WTC11 (cell line): Measurements from ENCODE around the gene STRN4. TPM values are rescaled to one million over a fixed set of nuclear protein-coding genes. Genes with fewer than 3 reads are reported as not detected.

ENCODE experiments used
- ATAC-seq: fragments of 200-7000 bp; cut with Tn5 transposase; 2 replicates; pipeline ENCODE4 v1.10.0; 2021; ENCODE audit warnings: mild to moderate bottlenecking, moderate library complexity
- CTCF ChIA-PET: fragments of 300-600 bp; sonication (Branson Sonifier 250); formaldehyde crosslinking; loops from one replicate; lab custom pipeline; 2021; ENCODE audit warnings: antibody characterized with exemption; lab: Charles Lee
- POLR2A ChIA-PET: fragments of 350-600 bp; sonication (Branson Sonifier 250); formaldehyde crosslinking; loops from one replicate; lab custom pipeline; 2021; ENCODE audit warnings: antibody characterized with exemption; lab: Charles Lee
- DNase-seq: peaks from one replicate; pipeline ENCODE4 v3.0.0; 2021; ENCODE audit warnings: low spot score
- H3K27ac Mint-ChIP-seq: 2 replicates; pipeline ENCODE4 v1.8.0; 2021; ENCODE audit warnings: mixed read lengths
- H3K27me3 Mint-ChIP-seq: 2 replicates; pipeline ENCODE4 v1.8.0; 2021; ENCODE audit warnings: low read depth, mild to moderate bottlenecking, moderate library complexity, mixed read lengths
- H3K36me3 Mint-ChIP-seq: 2 replicates; pipeline ENCODE4 v1.8.0; 2021; ENCODE audit warnings: mixed read lengths
- H3K4me1 Mint-ChIP-seq: 2 replicates; pipeline ENCODE4 v1.8.0; 2022; ENCODE audit warnings: mixed read lengths
- H3K4me3 Mint-ChIP-seq: 2 replicates; pipeline ENCODE4 v1.8.0; 2021; ENCODE audit warnings: mild to moderate bottlenecking, moderate library complexity, mixed read lengths
- H3K9me3 Mint-ChIP-seq: 2 replicates; pipeline ENCODE4 v1.8.0; 2021; ENCODE audit warnings: mixed read lengths
- CDX4 ChIP-seq: fragments of 250-450 bp; sonication (Bioruptor Pico); IDR thresholded peaks from 2 replicates; pipeline ENCODE4 v1.9.0; 2021; ENCODE audit warnings: moderate library complexity, mild to moderate bottlenecking, inconsistent platforms, borderline replicate concordance
- CREM ChIP-seq: sonication (generic); formaldehyde crosslinking; IDR thresholded peaks from 2 replicates; pipeline ENCODE4 v1.8.1; 2022; ENCODE audit warnings: mild to moderate bottlenecking, missing genetic modification reagents, moderate library complexity
- E2F5 ChIP-seq: sonication (generic); formaldehyde crosslinking; IDR thresholded peaks from 2 replicates; pipeline ENCODE4 v1.8.1; 2022; ENCODE audit warnings: mild to moderate bottlenecking, moderate library complexity, missing genetic modification reagents
- EMX1 ChIP-seq: fragments of 250-450 bp; sonication (Bioruptor Pico); IDR thresholded peaks from 2 replicates; pipeline ENCODE4 v1.8.0; 2021; ENCODE audit warnings: mild to moderate bottlenecking
- ETV6 ChIP-seq: sonication (generic); formaldehyde crosslinking; IDR thresholded peaks from 2 replicates; pipeline ENCODE4 v1.8.1; 2022; ENCODE audit warnings: mild to moderate bottlenecking, missing genetic modification reagents
- FOXP4 ChIP-seq: sonication (generic); formaldehyde crosslinking; IDR thresholded peaks from 2 replicates; pipeline ENCODE4 v1.8.0; 2022; ENCODE audit warnings: mild to moderate bottlenecking, missing genetic modification reagents
- HMGA2 ChIP-seq: fragments of 250-450 bp; sonication (Bioruptor Pico); IDR thresholded peaks from 2 replicates; pipeline ENCODE4 v1.4.0; 2021; ENCODE audit warnings: mild to moderate bottlenecking, moderate library complexity
- HMGXB4 ChIP-seq: sonication (generic); formaldehyde crosslinking; IDR thresholded peaks from 2 replicates; pipeline ENCODE4 v1.8.1; 2023; ENCODE audit warnings: mild to moderate bottlenecking, moderate library complexity, missing genetic modification reagents
- IRF1 ChIP-seq: sonication (generic); formaldehyde crosslinking; IDR thresholded peaks from 2 replicates; pipeline ENCODE4 v1.8.0; 2023; ENCODE audit warnings: missing genetic modification reagents
- MYBL2 ChIP-seq: sonication (generic); formaldehyde crosslinking; IDR thresholded peaks from 2 replicates; pipeline ENCODE4 v1.8.1; 2023; ENCODE audit warnings: mild to moderate bottlenecking, moderate library complexity, missing genetic modification reagents
- NFE2L1 ChIP-seq: sonication (generic); formaldehyde crosslinking; IDR thresholded peaks from 2 replicates; pipeline ENCODE4 v1.8.1; 2023; ENCODE audit warnings: missing genetic modification reagents
- NR2C2 ChIP-seq: sonication (generic); formaldehyde crosslinking; IDR thresholded peaks from 2 replicates; pipeline ENCODE4 v1.8.0; 2022; ENCODE audit warnings: mild to moderate bottlenecking, missing genetic modification reagents
- NR3C1 ChIP-seq: sonication (generic); formaldehyde crosslinking; conservative IDR thresholded peaks from 2 replicates; pipeline ENCODE4 v1.8.1; 2023; ENCODE audit warnings: low read depth, mild to moderate bottlenecking, missing genetic modification reagents
- OVOL2 ChIP-seq: fragments of 250-450 bp; sonication (Bioruptor Pico); IDR thresholded peaks from 2 replicates; pipeline ENCODE4 v1.9.0; 2021; ENCODE audit warnings: mild to moderate bottlenecking, borderline replicate concordance
- PRDM15 ChIP-seq: sonication (generic); formaldehyde crosslinking; IDR thresholded peaks from 2 replicates; pipeline ENCODE4 v1.8.0; 2022; ENCODE audit warnings: missing genetic modification reagents
- RELA ChIP-seq: sonication (generic); formaldehyde crosslinking; IDR thresholded peaks from 2 replicates; pipeline ENCODE4 v1.8.1; 2022; ENCODE audit warnings: missing genetic modification reagents, mild to moderate bottlenecking, borderline replicate concordance
- RORB ChIP-seq: fragments of 250-450 bp; sonication (Bioruptor Pico); IDR thresholded peaks from 2 replicates; pipeline ENCODE4 v1.9.0; 2021; ENCODE audit warnings: mild to moderate bottlenecking
- TEAD1 ChIP-seq: sonication (generic); formaldehyde crosslinking; IDR thresholded peaks from 2 replicates; pipeline ENCODE4 v1.8.0; 2022; ENCODE audit warnings: mild to moderate bottlenecking, missing genetic modification reagents
- ZMAT4 ChIP-seq: fragments of 250-450 bp; sonication (Bioruptor Pico); IDR thresholded peaks from 2 replicates; pipeline ENCODE4 v1.9.0; 2021; ENCODE audit warnings: mild to moderate bottlenecking
- ZNF423 ChIP-seq: fragments of 250-450 bp; sonication (Bioruptor Pico); IDR thresholded peaks from 2 replicates; pipeline ENCODE4 v2.1.2; 2022; ENCODE audit warnings: mild to moderate bottlenecking, moderate library complexity
- total RNA-seq: library from RNA; stranded (reverse); gene quantifications from 3 replicates; pipeline ENCODE4 v1.2.3, GENCODE V29; 2021

STRN4 gene
- total RNA-seq, 1 experiment from 2014 or later: 144 TPM

GRCh38 chr19:46785980-46786235 lies 39.7 kb upstream of the STRN4 start:
- DNase-seq (no peak), ATAC-seq (no peak)
- no peak for TF ChIP-seq RELA
- no peak for TF ChIP-seq FOXP4 (CRISPR knock-in tag)
- TF ChIP-seq NR2C2 (CRISPR knock-in tag): no peak
- no peak for TF ChIP-seq NR3C1
- no peak for TF ChIP-seq EMX1
- no peak for TF ChIP-seq RORB (CRISPR knock-in tag)
- TF ChIP-seq CDX4 (CRISPR knock-in tag): no peak
- no peak for TF ChIP-seq CREM (CRISPR knock-in tag)
- no peak for TF ChIP-seq E2F5 (CRISPR knock-in tag)
- no peak for TF ChIP-seq ZNF423
- TF ChIP-seq OVOL2 (CRISPR knock-in tag): no peak
- TF ChIP-seq ZMAT4 (CRISPR knock-in tag): no peak
- TF ChIP-seq HMGXB4 (CRISPR knock-in tag): no peak
- no peak for TF ChIP-seq MYBL2 (CRISPR knock-in tag)
- TF ChIP-seq NFE2L1 (CRISPR knock-in tag): no peak
- no peak for TF ChIP-seq IRF1 (CRISPR knock-in tag)
- TF ChIP-seq TEAD1 (CRISPR knock-in tag): no peak
- no peak for TF ChIP-seq ETV6 (CRISPR knock-in tag)
- no peak for TF ChIP-seq HMGA2
- TF ChIP-seq PRDM15: no peak
- Mint-ChIP-seq H3K9me3 (no peaks in the 10 kb centered on the region), H3K27me3 (peaks cover 16% of the 10 kb centered on the region), H3K27ac (peak overlapping the region; percentile 92), H3K36me3 (peaks cover 40% of the 10 kb centered on the region), H3K4me1 (peaks cover 45% of the 10 kb centered on the region), H3K4me3 (peak overlapping the region; percentile 95)
- CTCF ChIA-PET: interaction anchor here (0.7 to 3.2 kb wide), 4 partner anchors 19 to 118 kb away, joined by 3 to 14 read pairs (median 4); no protein-coding TSS in a partner anchor
- POLR2A ChIA-PET: interaction anchor here (1.0 kb wide), 1 partner anchor 19 kb away, joined by 3 read pairs; no protein-coding TSS in a partner anchor
